ENCODE results near the gene ZNF687. TPM values are rescaled to one million over a fixed set of nuclear protein-coding genes. Genes with fewer than 3 reads are reported as not detected.
A peak's percentile ranks its signal among the peaks of the same experiment; 100 is the strongest.

The ZNF687 gene
- total RNA-seq, 1 donor from 2014 or later = 6.9 TPM

DNA sequence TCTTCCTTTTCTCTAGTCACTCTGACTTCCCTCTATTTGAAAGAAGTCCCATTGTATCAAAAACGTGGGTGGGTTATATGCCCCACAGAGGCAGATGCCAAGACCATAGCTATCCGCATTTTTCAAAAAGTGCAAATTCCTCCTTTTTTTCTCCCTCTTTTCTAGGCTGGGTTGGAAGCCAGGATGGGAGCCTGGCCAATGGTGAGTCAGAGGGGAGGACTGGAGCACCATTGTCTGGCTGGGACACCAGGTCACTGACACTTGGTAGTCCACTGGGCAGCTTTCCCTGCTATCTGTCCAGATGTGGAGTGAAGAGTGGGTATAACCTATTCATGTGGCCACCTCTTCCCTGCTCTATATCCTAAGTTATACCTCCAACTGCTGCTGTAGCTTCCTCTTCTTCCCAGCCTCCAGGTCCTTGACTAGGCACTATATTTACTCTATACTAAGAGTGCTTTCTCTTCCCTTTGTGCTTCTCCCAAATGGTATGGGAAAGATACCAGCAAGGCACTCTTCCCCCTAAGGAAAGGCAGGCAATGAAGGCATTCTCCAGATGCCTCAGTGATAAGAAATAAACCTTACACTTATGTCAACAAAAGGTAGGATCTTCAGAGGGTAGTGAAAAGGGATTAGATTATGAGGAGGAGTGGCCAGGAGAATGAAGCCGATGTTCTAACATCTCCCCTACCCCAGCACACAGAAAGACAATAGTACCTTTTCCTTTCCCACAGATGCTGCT lies 32.2 kb downstream of the ZNF687 start:
- peak; percentile 87 for DNase-seq

DNA sequence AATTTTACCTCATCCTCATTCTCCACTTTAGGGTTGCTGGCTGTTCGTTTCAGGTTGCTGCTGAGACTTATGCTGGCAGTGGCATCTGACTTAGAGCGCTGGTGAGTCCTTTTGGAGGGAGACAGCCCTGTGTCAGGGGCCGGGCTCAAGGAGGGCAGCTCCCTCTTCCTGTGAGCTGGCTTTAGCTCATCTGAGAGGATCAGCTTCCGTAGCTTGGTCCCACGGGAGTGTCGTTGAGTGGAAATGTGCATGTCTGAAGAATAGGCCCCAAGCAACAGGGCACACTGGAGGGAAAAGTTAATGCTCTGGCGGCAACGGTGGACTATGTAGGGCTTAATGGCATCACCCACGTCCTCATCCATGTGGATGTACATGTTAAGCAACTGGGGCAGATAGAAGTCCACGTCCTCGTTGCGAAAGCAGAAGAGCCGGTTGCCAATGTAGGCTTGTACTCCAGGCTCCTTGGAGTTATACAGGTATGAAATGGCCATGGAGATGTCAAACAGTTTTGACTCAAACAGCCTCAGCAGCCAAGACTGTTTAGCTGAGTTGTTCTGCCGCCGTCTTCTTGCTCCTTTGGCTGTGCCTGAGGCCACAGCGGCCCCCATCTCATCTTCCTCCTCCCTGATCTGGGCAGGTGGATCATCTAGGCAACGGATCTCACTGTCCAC lies 33.6 kb downstream of the ZNF687 start:
- no peak for DNase-seq

GRCh38 chr1:151318975-151319374 lies 36.9 kb downstream of the ZNF687 start:
- DNase-seq = no peak

DNA sequence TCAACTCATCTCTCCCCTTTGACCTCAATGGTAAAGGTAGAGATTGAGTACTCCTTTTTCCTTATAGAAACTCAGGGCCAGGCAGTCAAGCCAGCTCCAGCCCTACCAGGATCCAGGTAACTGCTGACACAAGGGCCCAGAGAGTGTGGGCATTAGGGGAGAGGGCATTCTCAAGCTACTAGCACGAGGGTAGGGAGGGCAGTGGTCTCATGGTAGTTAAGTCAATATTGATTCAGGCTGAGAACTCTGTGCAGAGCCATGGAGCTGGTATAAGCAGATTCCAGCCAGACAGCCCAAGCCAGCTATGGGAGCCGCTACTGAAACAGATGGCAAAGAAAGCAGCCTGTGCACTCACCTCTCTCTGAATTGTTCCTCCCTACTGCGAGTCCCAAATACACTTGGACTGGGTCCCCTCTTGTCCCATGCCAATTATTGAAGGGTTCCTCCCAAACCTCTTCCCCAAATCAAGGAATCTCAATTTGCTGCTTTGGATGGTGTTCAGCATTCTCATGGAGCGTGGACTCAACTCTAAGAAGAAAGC lies 42.4 kb downstream of the ZNF687 start:
- DNase-seq = no peak

DNA sequence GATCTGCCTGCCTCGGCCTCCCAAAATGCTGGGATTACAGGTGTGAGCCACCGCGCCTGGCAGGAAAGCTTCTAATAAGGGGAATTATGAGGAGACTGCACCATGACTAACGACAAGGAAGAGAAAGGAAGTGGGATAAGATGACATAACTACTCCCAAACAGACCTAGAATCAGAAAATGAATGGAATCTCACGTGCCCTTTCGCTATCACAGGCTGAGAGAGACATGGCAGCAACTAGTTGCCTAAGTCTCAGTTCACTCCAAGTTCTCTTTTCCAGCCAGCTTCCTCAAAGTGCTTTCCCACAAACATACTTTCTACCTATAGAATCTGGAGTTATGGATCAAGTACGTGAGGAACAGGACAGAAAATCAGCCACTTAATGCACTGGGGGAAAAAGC lies 43.1 kb downstream of the ZNF687 start:
- DNase-seq = no peak

GRCh38 chr1:151325646-151326429 lies 43.7 kb downstream of the ZNF687 start:
- DNase-seq = no peak

DNA sequence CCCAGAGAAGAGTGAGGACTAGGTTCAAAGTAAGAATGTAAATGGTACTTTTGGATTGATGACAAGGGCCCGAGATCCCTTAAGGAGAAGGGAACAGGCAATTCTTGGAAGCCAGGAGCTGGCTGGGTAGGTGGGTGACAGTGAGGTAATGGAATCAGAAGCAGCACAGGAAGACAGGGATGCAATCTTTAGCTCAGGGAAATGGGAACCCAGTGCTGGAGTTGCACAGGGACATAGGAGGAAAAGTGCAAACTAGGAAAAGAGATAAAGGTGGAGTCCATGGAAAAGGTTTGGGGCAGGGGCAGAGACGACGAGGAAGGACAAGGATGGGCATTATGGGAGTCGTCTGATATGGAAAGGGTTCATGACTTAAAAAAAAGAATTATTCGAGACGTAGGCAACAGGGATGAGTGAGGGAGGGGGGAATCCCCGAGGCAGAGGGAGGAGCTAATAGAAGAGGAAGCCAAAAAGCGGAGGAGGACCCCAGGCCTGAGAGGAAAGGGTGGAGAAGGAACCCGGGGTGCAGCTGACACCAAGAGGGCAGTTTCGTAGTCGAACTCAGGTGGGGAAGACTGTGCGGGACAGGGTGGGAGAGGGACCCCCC lies 44.6 kb downstream of the ZNF687 start:
- DNase-seq = no peak

DNA sequence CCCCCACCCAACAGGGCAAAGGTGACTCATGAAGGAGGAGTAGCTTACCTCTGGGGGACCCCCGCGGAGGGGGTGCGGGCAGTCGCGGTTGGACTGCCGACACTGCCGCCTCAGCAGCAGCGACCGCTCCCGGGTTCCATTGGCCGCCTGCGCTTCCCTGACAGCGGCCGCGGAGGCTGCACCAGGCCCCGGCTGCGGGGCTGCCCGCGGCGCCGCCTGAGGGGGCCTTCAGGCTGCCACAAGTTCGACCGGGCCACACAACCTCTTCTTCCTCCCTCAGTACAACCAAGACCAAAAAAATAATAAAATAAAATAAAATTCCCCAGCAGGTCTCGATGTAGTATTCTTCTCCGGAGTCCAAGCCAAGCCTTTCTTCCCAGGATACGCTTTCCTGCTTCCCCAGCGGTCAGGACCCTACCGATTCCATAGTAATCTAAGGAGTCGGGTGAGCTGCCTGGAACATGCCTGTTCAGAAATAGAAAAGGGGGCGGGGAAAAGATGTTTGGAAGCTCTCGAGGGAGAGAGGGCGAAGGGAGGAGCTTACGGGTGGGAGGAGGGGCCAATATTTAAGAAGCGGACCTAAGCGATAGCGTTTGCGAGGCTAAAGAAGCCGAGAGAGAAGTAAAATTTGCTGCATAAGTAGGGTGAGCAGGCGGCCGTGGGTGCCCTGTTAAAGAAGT lies 45.3 kb downstream of the ZNF687 start, which contains the start of gene PI4KB:
Gene PI4KB, minus strand, starts transcription at position 194 of the 680 bp plus-strand sequence. CDS start 10,935 bp downstream, outside the sequence.
- peak; percentile 90 for DNase-seq

GRCh38 chr1:151327903-151328674 lies 46.0 kb downstream of the ZNF687 start:
- peak; percentile 55 for DNase-seq

GRCh38 chr1:151334822-151335221 lies 52.7 kb downstream of the ZNF687 start:
- DNase-seq = no peak

GRCh38 chr1:151336556-151336955 lies 54.5 kb downstream of the ZNF687 start:
- no peak for DNase-seq

DNA sequence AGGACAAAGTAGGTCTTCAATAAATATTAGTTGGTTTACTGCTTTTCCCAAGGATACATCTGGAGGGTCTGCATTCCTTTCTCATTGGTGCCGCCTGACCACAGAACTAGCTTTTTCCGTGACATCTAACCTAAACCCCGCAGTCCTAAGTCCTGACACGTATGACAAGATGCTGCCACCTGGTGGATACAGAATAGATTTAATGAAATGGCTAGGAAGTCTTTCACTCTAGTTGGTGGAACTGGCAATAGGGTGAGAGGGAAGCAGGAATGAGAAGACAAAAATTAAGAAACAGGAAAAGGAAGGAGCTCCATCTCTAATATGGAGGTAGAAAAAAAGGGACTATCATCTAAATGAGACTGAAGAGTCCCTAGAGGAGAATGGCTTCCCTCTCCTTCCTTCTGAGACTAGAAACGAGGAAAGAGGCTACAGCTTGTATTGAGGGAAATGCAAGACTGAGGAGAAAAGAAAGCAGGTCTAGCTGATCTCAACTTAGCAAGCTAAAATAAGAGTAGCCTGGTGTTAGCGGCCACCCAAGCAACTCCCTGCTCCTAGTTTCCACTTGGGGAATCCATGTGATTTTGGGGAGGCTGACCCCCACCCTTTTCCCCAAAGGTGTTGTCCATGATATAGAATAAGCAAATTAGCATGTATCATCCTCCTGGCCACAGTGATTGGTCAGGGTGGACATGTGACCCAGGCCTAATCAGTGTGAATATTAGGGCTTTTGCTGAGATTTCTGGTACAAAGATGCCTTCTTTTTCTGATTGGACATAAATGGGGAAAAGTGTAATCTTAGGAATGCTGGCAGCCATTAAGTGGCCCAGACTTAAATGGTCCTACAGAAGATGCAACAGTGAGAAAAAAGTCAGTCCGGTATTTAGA lies 59.0 kb downstream of the ZNF687 start:
- DNase-seq = peak; percentile 6

Small RNA genes within 50 kb of the gene (small RNA-seq; reads per million reads assigned to genes)
- gene RN7SL444P = 0.52 reads per million, percentile 51 among the genes with 10 or more reads in this experiment

Other genes with a start within 250 kb of the ZNF687 start
- 0.16 TPM for gene BNIPL, start 245.7 kb upstream of the ZNF687 start, total RNA-seq
- gene C1orf56, start 234.5 kb upstream of the ZNF687 start, total RNA-seq = 3.4 TPM
- 33.4 TPM for gene CDC42SE1, start 222.7 kb upstream of the ZNF687 start, total RNA-seq
- 77.2 TPM for gene MLLT11, start 221.9 kb upstream of the ZNF687 start, total RNA-seq
- 12.6 TPM for gene GABPB2, start 211.5 kb upstream of the ZNF687 start, total RNA-seq
- 18.6 TPM for gene SEMA6C, start 135.7 kb upstream of the ZNF687 start, total RNA-seq
- gene TNFAIP8L2, start 125.7 kb upstream of the ZNF687 start, total RNA-seq = 0.78 TPM
- 16.4 TPM for gene LYSMD1, start 116.4 kb upstream of the ZNF687 start, total RNA-seq
- gene SCNM1, start 116.2 kb upstream of the ZNF687 start, total RNA-seq = 35.6 TPM
- not detected for gene TMOD4, start 106.3 kb upstream of the ZNF687 start, total RNA-seq
- gene VPS72, start 92.1 kb upstream of the ZNF687 start, total RNA-seq = 75.3 TPM
- gene PIP5K1A, start 83.7 kb upstream of the ZNF687 start, total RNA-seq = 56.3 TPM
- gene PSMD4, start 27.6 kb upstream of the ZNF687 start, total RNA-seq = 82.0 TPM
- 26.4 TPM for gene PI4KB, start 45.1 kb downstream of the ZNF687 start, total RNA-seq
- gene RFX5, start 65.0 kb downstream of the ZNF687 start, total RNA-seq = 25.0 TPM
- 9.2 TPM for gene SELENBP1, start 90.4 kb downstream of the ZNF687 start, total RNA-seq
- gene PSMB4, start 117.3 kb downstream of the ZNF687 start, total RNA-seq = 290 TPM
- 37.3 TPM for gene POGZ, start 177.2 kb downstream of the ZNF687 start, total RNA-seq
- gene CGN, start 229.1 kb downstream of the ZNF687 start, total RNA-seq = 3.1 TPM